Osteoblast (primary cell): Measurements from ENCODE around the gene CELF2. TPM values are rescaled to one million over a fixed set of nuclear protein-coding genes. Genes with fewer than 3 reads are reported as not detected.
"Not testable (repeated sequence)": the region's sequence is repeated elsewhere in the genome, so short reads cannot be mapped to it uniquely, and the experiment has no call there.

ENCODE experiments used
- DNase-seq: peaks from one replicate; pipeline ENCODE4 v3.0.0; 2011; ENCODE audit warnings: low spot score, mixed read lengths; ENCODE audit not compliant: insufficient read length; ENCODE audit errors: missing footprints
- H2AFZ ChIP-seq: 2 replicates; pipeline ENCODE4 v1.6.0; 2011; ENCODE audit warnings: mild to moderate bottlenecking, low read length
- H3K27ac ChIP-seq: 2 replicates; pipeline ENCODE4 v1.5.1; 2011; ENCODE audit warnings: mild to moderate bottlenecking, low read depth, low read length, moderate library complexity
- H3K27me3 ChIP-seq: 2 replicates; pipeline ENCODE4 v1.6.0; 2012; ENCODE audit warnings: mild to moderate bottlenecking, control low read depth, inconsistent platforms, low read length, moderate library complexity; ENCODE audit not compliant: insufficient read depth
- H3K36me3 ChIP-seq: 2 replicates; pipeline ENCODE4 v1.5.1; 2011; ENCODE audit warnings: mild to moderate bottlenecking, low read length, control low read depth, moderate library complexity; ENCODE audit not compliant: insufficient read depth
- H3K4me1 ChIP-seq: 2 replicates; pipeline ENCODE4 v1.5.1; 2011; ENCODE audit warnings: mild to moderate bottlenecking, low read length, control low read depth, moderate library complexity; ENCODE audit not compliant: insufficient read depth
- H3K4me2 ChIP-seq: 2 replicates; pipeline ENCODE4 v1.6.0; 2011; ENCODE audit warnings: mild to moderate bottlenecking, low read length; ENCODE audit not compliant: insufficient read depth
- H3K4me3 ChIP-seq: fragments of 200-600 bp; sonication (generic); 3 replicates; pipeline ENCODE4 v1.5.1; 2012; ENCODE audit warnings: mild to moderate bottlenecking, low read length, inconsistent platforms; ENCODE audit not compliant: insufficient read depth
- H3K79me2 ChIP-seq: 2 replicates; pipeline ENCODE4 v1.6.0; 2012; ENCODE audit warnings: mild to moderate bottlenecking, low read length, control low read depth, inconsistent platforms; ENCODE audit not compliant: insufficient read depth
- H3K9me3 ChIP-seq: 2 replicates; pipeline ENCODE4 v1.5.1; 2011; ENCODE audit warnings: low read depth, low read length, control low read depth
- H4K20me1 ChIP-seq: 2 replicates; pipeline ENCODE4 v1.6.0; 2012; ENCODE audit warnings: mild to moderate bottlenecking, low read length, control low read depth; ENCODE audit not compliant: insufficient read depth
- CTCF ChIP-seq: IDR thresholded peaks from 2 replicates; pipeline ENCODE4 v1.5.1; 2011; ENCODE audit warnings: mild to moderate bottlenecking, low read depth, low read length, moderate library complexity; ENCODE audit errors: extremely low read depth
- total RNA-seq: library from RNA; depleted of rRNA; stranded (reverse); fragments of >200 nt; gene quantifications from 2 replicates; pipeline ENCODE4 v1.2.3, GENCODE V29; 2012

CELF2 gene
- total RNA-seq, 1 donor: 7.6 TPM

GRCh38 chr10:11345224-11346054, 327.8 kb downstream of the CELF2 start:
- Histone ChIP-seq H3K36me3 (no peaks in the 10 kb centered on the region), H4K20me1 (no peaks in the 10 kb centered on the region), H3K27ac (no peak overlapping the region), H3K4me2 (no peak overlapping the region), H3K4me1 (no peaks in the 10 kb centered on the region), H2AFZ (no peak overlapping the region), H3K4me3 (no peak overlapping the region), H3K9me3 (no peaks in the 10 kb centered on the region), H3K27me3 (no peaks in the 10 kb centered on the region), H3K79me2 (no peaks in the 10 kb centered on the region)
- TF ChIP-seq CTCF: no peak
- DNase-seq: no peak

DNA sequence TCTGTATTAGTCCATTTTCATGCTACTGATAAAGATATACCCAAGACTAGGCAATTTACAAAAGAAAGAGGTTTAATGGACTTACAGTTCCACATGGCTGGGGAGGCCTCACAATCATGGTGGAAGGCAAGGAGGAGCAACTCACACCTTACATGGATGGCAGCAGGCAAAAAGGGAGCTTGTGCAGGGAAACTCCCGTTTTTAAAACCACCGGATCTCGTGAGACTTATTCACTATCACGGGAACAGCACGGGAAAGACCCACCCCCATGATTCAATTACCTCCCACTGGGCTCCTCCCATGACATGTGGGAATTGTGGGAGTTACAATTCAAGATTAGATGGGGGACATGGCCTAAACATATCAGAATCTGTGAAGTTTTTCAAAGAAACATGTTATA, 329.9 kb downstream of the CELF2 start:
- H3K27ac ChIP-seq, H3K9me3 ChIP-seq, H3K4me3 ChIP-seq, H3K27me3 ChIP-seq, H3K4me1 ChIP-seq, DNase-seq, H3K79me2 ChIP-seq, H3K4me2 ChIP-seq, H4K20me1 ChIP-seq, H2AFZ ChIP-seq, H3K36me3 ChIP-seq: not testable (repeated sequence)

DNA sequence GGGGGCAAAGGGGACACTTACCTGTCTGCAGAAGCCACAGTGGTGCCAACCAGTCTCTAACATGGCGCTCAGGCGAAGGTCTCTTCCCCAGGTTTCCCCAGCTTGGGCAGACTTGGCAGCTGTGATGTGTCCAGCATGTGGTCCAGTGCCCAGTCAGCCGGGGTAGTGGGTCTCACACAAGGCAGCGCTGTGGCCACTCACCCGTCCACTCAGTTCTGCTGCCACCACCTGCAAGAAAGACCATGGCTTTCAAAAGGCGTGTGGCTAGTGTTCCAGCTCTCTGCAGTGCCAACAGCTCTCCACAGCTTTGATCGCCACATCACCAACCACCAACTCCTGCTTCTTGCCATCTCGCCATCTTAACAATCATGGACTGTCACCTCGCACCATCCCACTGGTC, 334.1 kb downstream of the CELF2 start:
- no peaks in the 10 kb centered on the region for H3K79me2 ChIP-seq
- no peak for DNase-seq
- no peak overlapping the region for H3K4me2 ChIP-seq
- H2AFZ ChIP-seq: no peak overlapping the region
- no peaks in the 10 kb centered on the region for H3K9me3 ChIP-seq
- no peaks in the 10 kb centered on the region for H3K4me1 ChIP-seq
- H4K20me1 ChIP-seq: no peaks in the 10 kb centered on the region
- no peak overlapping the region for H3K4me3 ChIP-seq
- TF ChIP-seq CTCF: no peak
- H3K27ac ChIP-seq: no peak overlapping the region
- H3K36me3 ChIP-seq: no peaks in the 10 kb centered on the region
- no peaks in the 10 kb centered on the region for H3K27me3 ChIP-seq

DNA sequence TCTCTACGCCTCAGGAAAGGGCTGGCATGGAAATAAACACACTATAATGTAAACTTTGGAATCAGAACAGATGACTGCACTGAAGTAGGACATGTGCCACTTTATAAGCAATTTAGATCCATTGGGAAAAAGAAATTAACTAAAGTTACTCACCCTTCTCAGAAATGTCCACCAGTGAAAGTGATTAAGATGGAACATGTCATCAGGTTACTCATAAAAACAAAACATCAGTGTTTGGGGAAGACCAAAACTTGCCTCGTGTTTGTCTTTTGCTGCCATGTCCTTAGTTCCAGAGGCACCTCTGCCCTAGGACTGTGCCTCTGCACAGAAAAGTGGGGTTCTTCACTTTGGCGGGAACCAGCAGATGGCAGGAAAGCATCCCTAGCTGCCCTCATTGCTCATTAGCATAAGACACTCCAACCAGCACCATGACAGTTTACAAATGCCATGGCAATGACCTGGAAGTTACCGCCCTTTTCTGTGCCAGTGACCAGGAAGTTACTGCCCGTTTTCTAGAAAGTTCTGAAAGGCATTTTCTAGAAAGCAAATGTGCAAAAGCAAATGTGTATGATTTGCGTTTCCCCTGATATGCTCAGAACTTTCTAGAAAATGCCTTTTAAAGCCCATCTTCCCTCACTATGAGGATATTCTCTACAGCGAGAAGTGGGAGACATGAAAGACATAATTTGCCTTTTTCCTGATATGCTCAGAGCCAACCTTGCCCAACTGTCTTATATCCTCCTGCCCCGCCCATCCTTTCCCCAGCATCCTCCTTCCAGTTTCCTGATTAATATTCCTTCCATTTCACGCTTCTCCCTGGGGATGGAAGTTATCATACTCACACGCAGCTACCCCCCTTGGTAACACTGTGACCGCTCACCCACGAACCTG, 335.6 kb downstream of the CELF2 start:
- no peaks in the 10 kb centered on the region for H3K4me1 ChIP-seq
- H3K36me3 ChIP-seq: no peaks in the 10 kb centered on the region
- no peak for TF ChIP-seq CTCF
- no peak overlapping the region for H2AFZ ChIP-seq
- H3K79me2 ChIP-seq: no peaks in the 10 kb centered on the region
- DNase-seq: no peak
- no peak overlapping the region for H3K4me3 ChIP-seq
- no peak overlapping the region for H3K27ac ChIP-seq
- H3K9me3 ChIP-seq: no peaks in the 10 kb centered on the region
- no peaks in the 10 kb centered on the region for H4K20me1 ChIP-seq
- H3K4me2 ChIP-seq: no peak overlapping the region
- H3K27me3 ChIP-seq: no peaks in the 10 kb centered on the region
